Left cardiac atrium (tissue), 4 donors: ENCODE measurements around the gene EIF3F. TPM values are rescaled to one million over a fixed set of nuclear protein-coding genes. Genes with fewer than 3 reads are reported as not detected.
"Not testable (repeated sequence)": the region's sequence is repeated elsewhere in the genome, so short reads cannot be mapped to it uniquely, and the experiment has no call there.

Experiments used
- ATAC-seq, 2 donors: fragments of 200-7000 bp; cut with Tn5 transposase; one replicate each; pipeline ENCODE4 v1.9.1; 2020; ENCODE audit warnings: mild to moderate bottlenecking in 2 of 2, moderate library complexity in 2 of 2
- DNase-seq: peaks from one replicate; pipeline ENCODE4 v3.0.0-alpha.2; 2020
- intact Hi-C, 2 donors: fragments of 100-400 bp; cut with DNase I; formaldehyde crosslinking; loops; one replicate each; pipeline versions ENCODE4 v1.14.1 to v1.15.1; 2022 to 2023
- total RNA-seq, 2 donors: library from RNA; stranded (reverse); fragmentation: NEBNext Ultra II Directional; extraction: Animal tissue kit (Norgen Biotek cat#: 25700); gene quantifications; one replicate each; pipeline ENCODE4 v1.2.1, GENCODE V29; 2021
- donor health status: DM: no; HTN: yes; CAD: no.
- donor health status: DM: no; HTN: yes; CAD: no; lungs with severe emphysema.
- donor health status: DM: yes; HTN: yes; CAD: no.
- donor health status: Dilated cardiomyopathy.

EIF3F gene
- total RNA-seq, 2 donors from 2014 or later: 141 to 142 TPM

- ATAC-seq (no peak), DNase-seq (no peak)
- intact Hi-C loops: loop anchor here in 1 of 2 donors (10.0 kb wide), 1 partner anchor 88 kb away; no protein-coding TSS in a partner anchor
Observed at GRCh38 chr11:7982582-7983119, 4.5 kb upstream of the EIF3F start.

- DNase-seq: no peak
- ATAC-seq: no peak
- intact Hi-C loops: loop anchor here in 1 of 2 donors (10.0 kb wide), 1 partner anchor 89 kb away; no protein-coding TSS in a partner anchor
Observed at GRCh38 chr11:7983832-7984590, 3.1 kb upstream of the EIF3F start.

- peak in 1 of 2 donors; percentile 45 for ATAC-seq
- intact Hi-C loops: loop anchor here (2.0 to 10.0 kb wide), 3 partner anchors 93 to 890 kb away; no protein-coding TSS in a partner anchor
- DNase-seq: not testable (repeated sequence)
Observed at GRCh38 chr11:7987560-7987883, 385 bp downstream of the EIF3F start.

- intact Hi-C loops: no loop called here
- ATAC-seq: no peak
Observed at GRCh38 chr11:7994581-7995278, 7.6 kb downstream of the EIF3F start.

GRCh38 chr11:7999795-8000194, 12.7 kb downstream of the EIF3F start:
- ATAC-seq: no peak
- no peak for DNase-seq
- intact Hi-C loops: no loop called here

More at GRCh38 chr11:7994581-7995278, 7.6 kb downstream of the EIF3F start:
- no peak for DNase-seq

GRCh38 chr11:8000390-8000789, 13.3 kb downstream of the EIF3F start:
- intact Hi-C loops: no loop called here
- no peak for ATAC-seq
- DNase-seq: no peak

- DNase-seq (no peak), ATAC-seq (no peak)
- intact Hi-C loops: no loop called here
Observed at GRCh38 chr11:8002676-8003075, 15.5 kb downstream of the EIF3F start.

GRCh38 chr11:8003187-8003586, 16.1 kb downstream of the EIF3F start:
- intact Hi-C loops: no loop called here
- DNase-seq (no peak), ATAC-seq (no peak)

GRCh38 chr11:8004008-8004407, 16.9 kb downstream of the EIF3F start:
- intact Hi-C loops: no loop called here
- no peak for ATAC-seq
- DNase-seq: no peak

- intact Hi-C loops: loop anchor here in 1 of 2 donors (5.0 kb wide), 1 partner anchor 87 kb away; no protein-coding TSS in a partner anchor
- ATAC-seq (no peak), DNase-seq (no peak)
Observed at GRCh38 chr11:8005556-8005955, 18.4 kb downstream of the EIF3F start.

- peak; percentile 41 for DNase-seq
- intact Hi-C loops: loop anchor here in 1 of 2 donors (5.0 kb wide), 1 partner anchor 86 kb away; no protein-coding TSS in a partner anchor
Observed at GRCh38 chr11:8006349-8006977, 19.3 kb downstream of the EIF3F start.

GRCh38 chr11:8008212-8008611, 21.1 kb downstream of the EIF3F start:
- intact Hi-C loops: loop anchor here in 1 of 2 donors (5.0 kb wide), 1 partner anchor 84 kb away; no protein-coding TSS in a partner anchor
- ATAC-seq (no peak), DNase-seq (no peak)

More at GRCh38 chr11:8006349-8006977, 19.3 kb downstream of the EIF3F start:
- ATAC-seq: peak; percentile 90 to 93

- no peak for ATAC-seq
- DNase-seq: no peak
- intact Hi-C loops: loop anchor here in 1 of 2 donors (5.0 kb wide), 1 partner anchor 82 kb away; no protein-coding TSS in a partner anchor
Observed at GRCh38 chr11:8009856-8010255, 22.7 kb downstream of the EIF3F start.

- DNase-seq: no peak
- intact Hi-C loops: no loop called here
- no peak for ATAC-seq
Observed at GRCh38 chr11:8011371-8011770, 24.2 kb downstream of the EIF3F start.

- no peak for DNase-seq
- intact Hi-C loops: no loop called here
- peak; percentile 44 to 55 for ATAC-seq
Observed at GRCh38 chr11:8011981-8012444, 24.9 kb downstream of the EIF3F start.

- DNase-seq (no peak), ATAC-seq (no peak)
- intact Hi-C loops: no loop called here
Observed at GRCh38 chr11:8013833-8014232, 26.7 kb downstream of the EIF3F start.

GRCh38 chr11:8015753-8016239, 28.7 kb downstream of the EIF3F start:
- ATAC-seq: no peak
- intact Hi-C loops: no loop called here
- no peak for DNase-seq

GRCh38 chr11:8016440-8016839, 29.3 kb downstream of the EIF3F start:
- intact Hi-C loops: no loop called here
- DNase-seq (no peak), ATAC-seq (no peak)

- DNase-seq: no peak
- ATAC-seq: no peak
- intact Hi-C loops: no loop called here
Observed at GRCh38 chr11:8017071-8017470, 29.9 kb downstream of the EIF3F start.
